Measurements from ENCODE around the gene HLF.

HLF gene

DNA sequence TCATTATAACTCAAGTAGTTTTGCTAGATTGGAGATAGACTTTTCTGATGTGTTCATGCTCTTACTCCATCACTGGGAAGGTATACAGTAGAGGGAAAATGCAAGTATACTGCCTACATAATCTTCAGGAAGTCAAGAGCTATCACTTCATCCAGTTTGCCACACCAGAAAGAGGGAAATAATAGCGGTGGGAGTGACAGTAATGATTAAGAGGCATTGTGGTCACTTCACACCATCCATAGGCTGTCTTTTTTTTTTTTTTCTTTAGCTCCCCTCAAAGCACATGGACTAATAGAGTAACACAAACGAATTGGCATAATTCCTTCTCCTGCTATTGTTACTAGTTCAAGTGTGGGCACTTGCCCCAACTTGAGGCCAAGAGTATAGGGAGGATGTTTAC, 28.4 kb upstream of the HLF start:
- Histone ChIP-seq H3K4me1 (ENCODE audit: insufficient read depth, low read length) (peaks cover 4% of the 10 kb centered on the region; the same call in 1 of the 2 replicates), H3K27ac (ENCODE audit: low read length) (no peak overlapping the region), H3K9ac (ENCODE audit: low read depth, low read length) (no peak overlapping the region), H3K9me3 (ENCODE audit: insufficient read depth, low read depth, low read length) (no peaks in the 10 kb centered on the region), H3K36me3 (ENCODE audit: insufficient read depth, low read depth, low read length) (no peaks in the 10 kb centered on the region), H3K27me3 (ENCODE audit: insufficient read depth, low read length) (peaks cover 34% of the 10 kb centered on the region), H3K4me3 (ENCODE audit: low read length) (no peak overlapping the region)

DNA sequence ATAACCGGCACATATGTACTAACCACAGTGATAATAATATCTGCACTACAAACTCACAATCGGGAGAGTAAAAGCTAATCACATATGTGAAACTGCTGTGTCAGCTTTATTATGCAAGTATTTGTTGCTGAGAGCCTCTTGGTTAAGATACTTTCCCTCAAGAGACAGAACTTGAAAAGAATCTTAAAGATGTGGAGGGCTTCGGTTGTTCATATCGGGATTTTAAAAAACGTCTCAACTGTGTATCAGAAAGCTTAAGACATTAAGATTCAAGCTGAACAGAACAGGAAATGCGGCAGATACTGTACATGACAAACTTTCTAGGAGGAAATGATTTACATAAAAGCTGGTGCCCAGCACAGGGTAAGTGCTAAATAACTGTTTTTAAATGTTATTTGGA, 27.5 kb upstream of the HLF start:
- no peaks in the 10 kb centered on the region for H3K36me3 ChIP-seq (ENCODE audit: insufficient read depth, low read depth, low read length)
- no peak overlapping the region for H3K27ac ChIP-seq (ENCODE audit: low read length)
- peaks cover 4% of the 10 kb centered on the region; the same call in 1 of the 2 replicates for H3K4me1 ChIP-seq (ENCODE audit: insufficient read depth, low read length)
- H3K9ac ChIP-seq (ENCODE audit: low read depth, low read length): no peak overlapping the region
- peaks cover 34% of the 10 kb centered on the region for H3K27me3 ChIP-seq (ENCODE audit: insufficient read depth, low read length)
- no peaks in the 10 kb centered on the region for H3K9me3 ChIP-seq (ENCODE audit: insufficient read depth, low read depth, low read length)
- no peak overlapping the region for H3K4me3 ChIP-seq (ENCODE audit: low read length)

GRCh38 chr17:55237841-55238178, 26.9 kb upstream of the HLF start:
- Histone ChIP-seq H3K36me3 (ENCODE audit: insufficient read depth, low read depth, low read length) (no peaks in the 10 kb centered on the region), H3K27ac (ENCODE audit: low read length) (no peak overlapping the region), H3K9ac (ENCODE audit: low read depth, low read length) (peak overlapping the region; percentile 26; the same call in 1 of the 2 replicates), H3K4me1 (ENCODE audit: insufficient read depth, low read length) (peaks cover 4% of the 10 kb centered on the region; the same call in 1 of the 2 replicates), H3K9me3 (ENCODE audit: insufficient read depth, low read depth, low read length) (no peaks in the 10 kb centered on the region), H3K4me3 (ENCODE audit: low read length) (peak overlapping the region; percentile 77), H3K27me3 (ENCODE audit: insufficient read depth, low read length) (peaks cover 34% of the 10 kb centered on the region)

- Histone ChIP-seq H3K4me3 (ENCODE audit: low read length) (peak overlapping the region; percentile 77), H3K27ac (ENCODE audit: low read length) (no peak overlapping the region), H3K36me3 (ENCODE audit: insufficient read depth, low read depth, low read length) (no peaks in the 10 kb centered on the region), H3K9me3 (ENCODE audit: insufficient read depth, low read depth, low read length) (no peaks in the 10 kb centered on the region), H3K27me3 (ENCODE audit: insufficient read depth, low read length) (peaks cover 34% of the 10 kb centered on the region), H3K9ac (ENCODE audit: low read depth, low read length) (peak overlapping the region; percentile 36; the same call in 1 of the 2 replicates), H3K4me1 (ENCODE audit: insufficient read depth, low read length) (peaks cover 4% of the 10 kb centered on the region; the same call in 1 of the 2 replicates)
Observed at GRCh38 chr17:55238179-55238930, 26.4 kb upstream of the HLF start.

DNA sequence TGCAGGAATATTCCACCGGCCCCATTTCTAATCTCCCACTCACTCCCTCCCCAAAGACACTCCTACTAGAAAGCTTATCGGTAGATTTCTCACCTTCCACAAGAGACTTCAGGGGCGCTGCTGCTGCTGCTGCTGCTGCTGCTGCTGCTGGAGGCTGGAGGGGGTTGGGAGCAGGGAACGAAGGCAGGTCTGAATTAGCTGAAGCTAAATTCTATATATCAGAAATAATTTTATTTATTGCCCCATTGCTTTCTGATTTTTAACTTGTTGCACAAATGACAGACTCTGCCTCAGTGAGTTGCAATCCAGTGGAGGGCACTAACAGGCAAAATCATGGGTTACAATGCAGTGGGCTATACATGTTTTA, 25.8 kb upstream of the HLF start:
- H3K4me1 ChIP-seq (ENCODE audit: insufficient read depth, low read length): peaks cover 4% of the 10 kb centered on the region; the same call in 1 of the 2 replicates
- H3K36me3 ChIP-seq (ENCODE audit: insufficient read depth, low read depth, low read length): no peaks in the 10 kb centered on the region
- H3K4me3 ChIP-seq (ENCODE audit: low read length): peak overlapping the region; percentile 77
- H3K9me3 ChIP-seq (ENCODE audit: insufficient read depth, low read depth, low read length): no peaks in the 10 kb centered on the region
- H3K27ac ChIP-seq (ENCODE audit: low read length): no peak overlapping the region
- peaks cover 34% of the 10 kb centered on the region for H3K27me3 ChIP-seq (ENCODE audit: insufficient read depth, low read length)
- H3K9ac ChIP-seq (ENCODE audit: low read depth, low read length): peak overlapping the region; percentile 36; the same call in 1 of the 2 replicates

- H3K9ac ChIP-seq (ENCODE audit: low read depth, low read length): no peak overlapping the region
- H3K9me3 ChIP-seq (ENCODE audit: insufficient read depth, low read depth, low read length): no peaks in the 10 kb centered on the region
- no peak overlapping the region for H3K4me3 ChIP-seq (ENCODE audit: low read length)
- no peak overlapping the region for H3K27ac ChIP-seq (ENCODE audit: low read length)
- no peaks in the 10 kb centered on the region for H3K36me3 ChIP-seq (ENCODE audit: insufficient read depth, low read depth, low read length)
- peaks cover 40% of the 10 kb centered on the region for H3K27me3 ChIP-seq (ENCODE audit: insufficient read depth, low read length)
- H3K4me1 ChIP-seq (ENCODE audit: insufficient read depth, low read length): peaks cover 4% of the 10 kb centered on the region; the same call in 1 of the 2 replicates
Observed at GRCh38 chr17:55241097-55241496, 23.7 kb upstream of the HLF start.

GRCh38 chr17:55242476-55242875, 22.3 kb upstream of the HLF start:
- Histone ChIP-seq H3K9ac (ENCODE audit: low read depth, low read length) (no peak overlapping the region), H3K4me1 (ENCODE audit: insufficient read depth, low read length) (peaks cover 4% of the 10 kb centered on the region; the same call in 1 of the 2 replicates), H3K36me3 (ENCODE audit: insufficient read depth, low read depth, low read length) (no peaks in the 10 kb centered on the region), H3K4me3 (ENCODE audit: low read length) (no peak overlapping the region), H3K27me3 (ENCODE audit: insufficient read depth, low read length) (peaks cover 29% of the 10 kb centered on the region), H3K27ac (ENCODE audit: low read length) (no peak overlapping the region), H3K9me3 (ENCODE audit: insufficient read depth, low read depth, low read length) (no peaks in the 10 kb centered on the region)

GRCh38 chr17:55245986-55246385, 18.8 kb upstream of the HLF start:
- Histone ChIP-seq H3K27me3 (ENCODE audit: insufficient read depth, low read length) (peaks cover 8% of the 10 kb centered on the region; the same call in 1 of the 2 replicates), H3K9me3 (ENCODE audit: insufficient read depth, low read depth, low read length) (0 out of 2 replicates have a peak, but pooled peaks cover 6% of the 10 kb centered on the region), H3K27ac (ENCODE audit: low read length) (no peak overlapping the region), H3K9ac (ENCODE audit: low read depth, low read length) (no peak overlapping the region), H3K4me1 (ENCODE audit: insufficient read depth, low read length) (no peaks in the 10 kb centered on the region), H3K4me3 (ENCODE audit: low read length) (no peak overlapping the region), H3K36me3 (ENCODE audit: insufficient read depth, low read depth, low read length) (no peaks in the 10 kb centered on the region)

GRCh38 chr17:55246583-55246982, 18.2 kb upstream of the HLF start:
- Histone ChIP-seq H3K27me3 (ENCODE audit: insufficient read depth, low read length) (peaks cover 6% of the 10 kb centered on the region; the same call in 1 of the 2 replicates), H3K4me1 (ENCODE audit: insufficient read depth, low read length) (no peaks in the 10 kb centered on the region), H3K36me3 (ENCODE audit: insufficient read depth, low read depth, low read length) (no peaks in the 10 kb centered on the region), H3K9ac (ENCODE audit: low read depth, low read length) (no peak overlapping the region), H3K27ac (ENCODE audit: low read length) (no peak overlapping the region), H3K4me3 (ENCODE audit: low read length) (no peak overlapping the region), H3K9me3 (ENCODE audit: insufficient read depth, low read depth, low read length) (0 out of 2 replicates have a peak, but pooled peaks cover 6% of the 10 kb centered on the region)

DNA sequence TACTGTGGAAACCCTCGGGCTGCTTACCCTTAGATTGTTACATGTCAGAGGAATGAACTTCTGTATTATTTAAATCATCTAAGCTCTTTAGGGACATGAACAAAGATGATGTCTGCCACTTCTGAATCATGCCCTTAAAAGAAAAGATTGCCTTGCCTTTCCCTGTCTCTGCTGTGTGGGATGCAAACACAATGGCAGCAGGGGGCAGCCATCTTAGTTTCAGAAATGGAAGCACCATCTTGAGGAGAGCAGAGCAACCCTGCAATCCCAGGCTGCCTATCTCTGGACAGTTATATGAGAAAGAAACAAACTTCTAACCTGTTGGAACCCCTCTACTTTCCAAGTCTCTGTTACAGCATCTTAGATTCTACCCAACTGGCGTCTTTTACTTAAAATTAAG, 16.7 kb upstream of the HLF start:
- 0 out of 2 replicates have a peak, but pooled peaks cover 6% of the 10 kb centered on the region for H3K9me3 ChIP-seq (ENCODE audit: insufficient read depth, low read depth, low read length)
- no peak overlapping the region for H3K9ac ChIP-seq (ENCODE audit: low read depth, low read length)
- H3K36me3 ChIP-seq (ENCODE audit: insufficient read depth, low read depth, low read length): no peaks in the 10 kb centered on the region
- no peak overlapping the region for H3K4me3 ChIP-seq (ENCODE audit: low read length)
- H3K27ac ChIP-seq (ENCODE audit: low read length): no peak overlapping the region
- peaks cover 6% of the 10 kb centered on the region; the same call in 1 of the 2 replicates for H3K27me3 ChIP-seq (ENCODE audit: insufficient read depth, low read length)
- H3K4me1 ChIP-seq (ENCODE audit: insufficient read depth, low read length): no peaks in the 10 kb centered on the region

- Histone ChIP-seq H3K27ac (ENCODE audit: low read length) (no peak overlapping the region), H3K4me3 (ENCODE audit: low read length) (no peak overlapping the region), H3K9me3 (ENCODE audit: insufficient read depth, low read depth, low read length) (0 out of 2 replicates have a peak, but pooled peaks cover 6% of the 10 kb centered on the region), H3K9ac (ENCODE audit: low read depth, low read length) (no peak overlapping the region), H3K36me3 (ENCODE audit: insufficient read depth, low read depth, low read length) (no peaks in the 10 kb centered on the region), H3K4me1 (ENCODE audit: insufficient read depth, low read length) (no peaks in the 10 kb centered on the region), H3K27me3 (ENCODE audit: insufficient read depth, low read length) (no peaks in the 10 kb centered on the region)
Observed at GRCh38 chr17:55249861-55250260, 14.9 kb upstream of the HLF start.

DNA sequence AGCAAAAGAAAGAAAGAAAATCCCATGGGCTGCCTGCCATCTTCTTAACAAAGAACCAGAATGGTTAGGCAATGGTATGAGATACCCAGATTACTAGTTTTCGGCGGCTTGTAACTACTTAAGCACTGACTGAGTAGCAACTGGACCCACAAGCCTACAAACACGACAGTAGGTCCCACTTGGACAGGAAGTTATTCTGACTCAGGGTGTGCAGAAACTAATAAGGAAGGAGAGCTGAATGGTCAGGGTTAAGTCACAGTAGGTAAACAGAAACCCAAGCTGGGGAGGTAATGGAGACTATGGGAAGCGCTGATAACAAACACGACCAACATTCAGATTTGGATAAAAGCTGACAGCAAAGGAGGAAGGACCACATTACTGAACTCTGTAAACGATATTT, 10.4 kb upstream of the HLF start:
- Histone ChIP-seq H3K27me3 (ENCODE audit: insufficient read depth, low read length) (no peaks in the 10 kb centered on the region), H3K4me3 (ENCODE audit: low read length) (no peak overlapping the region), H3K4me1 (ENCODE audit: insufficient read depth, low read length) (no peaks in the 10 kb centered on the region), H3K36me3 (ENCODE audit: insufficient read depth, low read depth, low read length) (no peaks in the 10 kb centered on the region), H3K27ac (ENCODE audit: low read length) (no peak overlapping the region), H3K9me3 (ENCODE audit: insufficient read depth, low read depth, low read length) (no peaks in the 10 kb centered on the region), H3K9ac (ENCODE audit: low read depth, low read length) (no peak overlapping the region)

Measured in iPS-20b (cell line).